PFSK-1 (cell line): Measurements from ENCODE around the gene VENTX.

Experiments
- FOXP2 ChIP-seq: optimal IDR thresholded peaks from 2 replicates; pipeline ENCODE3; 2011; ENCODE audit warnings: borderline replicate concordance, control low read depth, inconsistent platforms; ENCODE audit not compliant: insufficient read depth; ENCODE audit errors: extremely low read length, extremely low read depth
- POLR2AphosphoS5 ChIP-seq: IDR thresholded peaks from 2 replicates; pipeline ENCODE4 v1.6.1; 2012; ENCODE audit warnings: low read depth, mild to moderate bottlenecking, control low read depth, low read length, moderate library complexity
- SIN3A ChIP-seq: IDR thresholded peaks from 2 replicates; pipeline ENCODE4 v1.6.1; 2012; ENCODE audit warnings: mild to moderate bottlenecking, low read length, moderate library complexity, borderline replicate concordance; ENCODE audit not compliant: insufficient read depth
- TAF1 ChIP-seq: IDR thresholded peaks from 2 replicates; pipeline ENCODE4 v1.6.1; 2012; ENCODE audit warnings: low read length, control low read depth, borderline replicate concordance; ENCODE audit not compliant: insufficient read depth
- TF ChIP-seq, protein P1 (sequence below), 2 experiments: IDR thresholded peaks; 2 replicates each; pipeline versions ENCODE4 v1.6.1 to v1.8.0; 2011 to 2012; ENCODE audit warnings: low read depth in 2 of 2, low read length in 2 of 2, control low read depth in 1 of 2, inconsistent platforms in 1 of 2, mild to moderate bottlenecking in 1 of 2, moderate library complexity in 1 of 2; ENCODE audit not compliant: insufficient read depth in 1 of 2

VENTX gene

GRCh38 chr10:133205146-133205545 is 32.5 kb upstream of the VENTX start:
- TF ChIP-seq SIN3A (no peak), TAF1 (no peak), FOXP2 (no peak), POLR2AphosphoS5 (no peak)
- TF ChIP-seq, protein P1, sequence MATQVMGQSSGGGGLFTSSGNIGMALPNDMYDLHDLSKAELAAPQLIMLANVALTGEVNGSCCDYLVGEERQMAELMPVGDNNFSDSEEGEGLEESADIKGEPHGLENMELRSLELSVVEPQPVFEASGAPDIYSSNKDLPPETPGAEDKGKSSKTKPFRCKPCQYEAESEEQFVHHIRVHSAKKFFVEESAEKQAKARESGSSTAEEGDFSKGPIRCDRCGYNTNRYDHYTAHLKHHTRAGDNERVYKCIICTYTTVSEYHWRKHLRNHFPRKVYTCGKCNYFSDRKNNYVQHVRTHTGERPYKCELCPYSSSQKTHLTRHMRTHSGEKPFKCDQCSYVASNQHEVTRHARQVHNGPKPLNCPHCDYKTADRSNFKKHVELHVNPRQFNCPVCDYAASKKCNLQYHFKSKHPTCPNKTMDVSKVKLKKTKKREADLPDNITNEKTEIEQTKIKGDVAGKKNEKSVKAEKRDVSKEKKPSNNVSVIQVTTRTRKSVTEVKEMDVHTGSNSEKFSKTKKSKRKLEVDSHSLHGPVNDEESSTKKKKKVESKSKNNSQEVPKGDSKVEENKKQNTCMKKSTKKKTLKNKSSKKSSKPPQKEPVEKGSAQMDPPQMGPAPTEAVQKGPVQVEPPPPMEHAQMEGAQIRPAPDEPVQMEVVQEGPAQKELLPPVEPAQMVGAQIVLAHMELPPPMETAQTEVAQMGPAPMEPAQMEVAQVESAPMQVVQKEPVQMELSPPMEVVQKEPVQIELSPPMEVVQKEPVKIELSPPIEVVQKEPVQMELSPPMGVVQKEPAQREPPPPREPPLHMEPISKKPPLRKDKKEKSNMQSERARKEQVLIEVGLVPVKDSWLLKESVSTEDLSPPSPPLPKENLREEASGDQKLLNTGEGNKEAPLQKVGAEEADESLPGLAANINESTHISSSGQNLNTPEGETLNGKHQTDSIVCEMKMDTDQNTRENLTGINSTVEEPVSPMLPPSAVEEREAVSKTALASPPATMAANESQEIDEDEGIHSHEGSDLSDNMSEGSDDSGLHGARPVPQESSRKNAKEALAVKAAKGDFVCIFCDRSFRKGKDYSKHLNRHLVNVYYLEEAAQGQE (IDR thresholded peaks at IDR 0.05; ENCODE audit: insufficient read depth in 1 of 2, low read depth in 2 of 2, low read length in 2 of 2) = no peak

- TF ChIP-seq SIN3A (no peak), TAF1 (no peak), POLR2AphosphoS5 (no peak), FOXP2 (no peak)
- TF ChIP-seq, protein P1 (IDR thresholded peaks at IDR 0.05; ENCODE audit: insufficient read depth in 1 of 2, low read depth in 2 of 2, low read length in 2 of 2) = no peak
These were observed 31.2 kb upstream of the VENTX start for GRCh38 chr10:133206356-133207040.

GRCh38 chr10:133207041-133207600 is 30.5 kb upstream of the VENTX start:
- TF ChIP-seq SIN3A (no peak), TAF1 (no peak), FOXP2 (no peak), POLR2AphosphoS5 (no peak)
- TF ChIP-seq, protein P1 (IDR thresholded peaks at IDR 0.05; ENCODE audit: insufficient read depth in 1 of 2, low read depth in 2 of 2, low read length in 2 of 2) = no peak

- TF ChIP-seq, protein P1 (IDR thresholded peaks at IDR 0.05; ENCODE audit: insufficient read depth in 1 of 2, low read depth in 2 of 2, low read length in 2 of 2) = no peak
- no peak for TF ChIP-seq FOXP2
These were observed 30.0 kb upstream of the VENTX start for GRCh38 chr10:133207627-133208026.
